ENCODE data around the gene PLS3. TPM values are rescaled to one million over a fixed set of nuclear protein-coding genes. Genes with fewer than 3 reads are reported as not detected.
"Not testable (repeated sequence)": the region's sequence is repeated elsewhere in the genome, so short reads cannot be mapped to it uniquely, and the experiment has no call there.

PLS3 gene
- total and polyA plus RNA-seq, 2 donors (not counting 3 experiments of a cell fraction or from before 2014, with no cell fraction given), result 120 to 329 TPM

- intact Hi-C loops (cut with micrococcal nuclease), result loop anchor here (2.0 kb wide), 1 partner anchor 80 kb away; no protein-coding TSS in a partner anchor
- CTCF ChIA-PET, result interaction anchor here (0.6 to 3.2 kb wide), 11 partner anchors 16 to 311 kb away, joined by 3 to 47 read pairs (median 4); no protein-coding TSS in a partner anchor
- no peaks in the 10 kb centered on the region for H4K20me1 ChIP-seq (replicated peaks; ENCODE audit: control insufficient read depth, extremely low read depth, insufficient read depth, low read length)
- H3K27me3 ChIP-seq (ENCODE audit: control insufficient read depth in 2 of 2, insufficient read depth in 2 of 2, low read length in 2 of 2), result no peaks in the 10 kb centered on the region
- FAIRE-seq, result no peak
- peaks cover 10% of the 10 kb centered on the region for H3K4me1 ChIP-seq (ENCODE audit: control insufficient read depth, extremely low read depth, insufficient read depth, low read length)
- DNase-seq (ENCODE audit: low read depth, low spot score), result no peak
- peaks cover 6% of the 10 kb centered on the region for H3K79me2 ChIP-seq (ENCODE audit: control insufficient read depth, insufficient read depth, low read length)
- H3K9me3 ChIP-seq (replicated peaks; ENCODE audit: control insufficient read depth, insufficient read depth, low read length), result no peaks in the 10 kb centered on the region
- no peaks in the 10 kb centered on the region for H3K9me1 ChIP-seq (replicated peaks; ENCODE audit: control insufficient read depth, extremely low read depth, insufficient read depth, low read length)
- H3K4me2 ChIP-seq (ENCODE audit: insufficient read depth, low read length), result no peak overlapping the region
- TF ChIP-seq GATA2 (IDR thresholded peaks at IDR 0.05; ENCODE audit: insufficient read depth, insufficient read length, low read depth, low read length) (no peak), MYC (IDR thresholded peaks at IDR 0.05; ENCODE audit: low read depth, low read length) (no peak)
- no peak overlapping the region for H2AFZ ChIP-seq (ENCODE audit: low read depth, low read length)
- POLR2A ChIA-PET, result no interaction called here
- H3K27ac ChIP-seq (ENCODE audit: insufficient read depth, low read depth, low read length), result no peak overlapping the region
- H3K36me3 ChIP-seq (ENCODE audit: control insufficient read depth in 2 of 2, extremely low read depth in 1 of 2, insufficient read depth in 2 of 2, low read length in 2 of 2), result peaks cover 6 to 17% of the 10 kb centered on the region in 2 experiments
- no peak overlapping the region for H3K9ac ChIP-seq (replicated peaks; ENCODE audit: extremely low read depth, insufficient read depth, low read length)
- H3K4me3 ChIP-seq (replicated peaks in 1 of 3; ENCODE audit: insufficient read depth in 1 of 3, low read depth in 1 of 3, low read length in 3 of 3), result no peak overlapping the region
- dilution Hi-C loops (cut with MboI; ENCODE audit: extremely low pct_ligation_motif_present, low sequenced_read_pairs), result no loop called here
- BruUV-seq (replicated peaks), result no TSS peak
These were observed 81.3 kb downstream of the PLS3 start for GRCh38 chrX:115642311-115642710.

- FAIRE-seq (peak; percentile 68), DNase-seq (ENCODE audit: low read depth, low spot score) (peak; percentile 69)
- dilution Hi-C loops (cut with MboI; ENCODE audit: extremely low pct_ligation_motif_present, low sequenced_read_pairs), result no loop called here
- no peak overlapping the region for H2AFZ ChIP-seq (ENCODE audit: low read depth, low read length)
- peaks cover 6 to 15% of the 10 kb centered on the region in 2 experiments for H3K36me3 ChIP-seq (ENCODE audit: control insufficient read depth in 2 of 2, extremely low read depth in 1 of 2, insufficient read depth in 2 of 2, low read length in 2 of 2)
- H3K4me1 ChIP-seq (ENCODE audit: control insufficient read depth, extremely low read depth, insufficient read depth, low read length), result peaks cover 10% of the 10 kb centered on the region
- no TSS peak for BruUV-seq (replicated peaks)
- H3K27ac ChIP-seq (ENCODE audit: insufficient read depth, low read depth, low read length), result no peak overlapping the region
- ChIA-PET POLR2A (no interaction called here), CTCF (interaction anchor here (0.6 to 3.2 kb wide), 12 partner anchors 14 to 312 kb away, joined by 3 to 47 read pairs (median 4); no protein-coding TSS in a partner anchor)
- no peaks in the 10 kb centered on the region for H4K20me1 ChIP-seq (replicated peaks; ENCODE audit: control insufficient read depth, extremely low read depth, insufficient read depth, low read length)
- H3K9me3 ChIP-seq (replicated peaks; ENCODE audit: control insufficient read depth, insufficient read depth, low read length), result no peaks in the 10 kb centered on the region
- no peak overlapping the region for H3K4me3 ChIP-seq (replicated peaks in 1 of 3; ENCODE audit: insufficient read depth in 1 of 3, low read depth in 1 of 3, low read length in 3 of 3)
- peaks cover 6% of the 10 kb centered on the region for H3K79me2 ChIP-seq (ENCODE audit: control insufficient read depth, insufficient read depth, low read length)
- H3K4me2 ChIP-seq (ENCODE audit: insufficient read depth, low read length), result no peak overlapping the region
- intact Hi-C loops (cut with micrococcal nuclease), result loop anchor here (1.0 to 2.0 kb wide), 2 partner anchors 80 to 313 kb away; no protein-coding TSS in a partner anchor
- no peaks in the 10 kb centered on the region for H3K27me3 ChIP-seq (ENCODE audit: control insufficient read depth in 2 of 2, insufficient read depth in 2 of 2, low read length in 2 of 2)
- H3K9me1 ChIP-seq (replicated peaks; ENCODE audit: control insufficient read depth, extremely low read depth, insufficient read depth, low read length), result no peaks in the 10 kb centered on the region
- H3K9ac ChIP-seq (replicated peaks; ENCODE audit: extremely low read depth, insufficient read depth, low read length), result no peak overlapping the region
- TF ChIP-seq CTCF (IDR thresholded peaks at IDR 0.05; ENCODE audit: extremely low read depth in 1 of 2, insufficient read depth in 1 of 2, low read depth in 1 of 2, low read length in 2 of 2) (peak; percentile 46 to 48), POLR2AphosphoS5 (IDR thresholded peaks at IDR 0.05; ENCODE audit: insufficient read depth, low read depth, low read length) (no peak), POLR2A (IDR thresholded peaks at IDR 0.05; ENCODE audit: low read depth, low read length) (no peak)
These were observed 82.0 kb downstream of the PLS3 start for GRCh38 chrX:115642895-115643530.

GRCh38 chrX:115644397-115644796, 83.4 kb downstream of the PLS3 start:
- POLR2A ChIA-PET; H3K79me2 ChIP-seq (ENCODE audit: control insufficient read depth, insufficient read depth, low read length); BruUV-seq (replicated peaks); H3K9me3 ChIP-seq (replicated peaks; ENCODE audit: control insufficient read depth, insufficient read depth, low read length); H3K27me3 ChIP-seq (ENCODE audit: control insufficient read depth in 2 of 2, insufficient read depth in 2 of 2, low read length in 2 of 2); H3K4me1 ChIP-seq (ENCODE audit: control insufficient read depth, extremely low read depth, insufficient read depth, low read length); FAIRE-seq; H3K9me1 ChIP-seq (replicated peaks; ENCODE audit: control insufficient read depth, extremely low read depth, insufficient read depth, low read length); H3K4me2 ChIP-seq (ENCODE audit: insufficient read depth, low read length); H3K27ac ChIP-seq (ENCODE audit: insufficient read depth, low read depth, low read length); H3K4me3 ChIP-seq (replicated peaks in 1 of 3; ENCODE audit: insufficient read depth in 1 of 3, low read depth in 1 of 3, low read length in 3 of 3); DNase-seq (ENCODE audit: low read depth, low spot score); H4K20me1 ChIP-seq (replicated peaks; ENCODE audit: control insufficient read depth, extremely low read depth, insufficient read depth, low read length); intact Hi-C loops (cut with micrococcal nuclease); H3K9ac ChIP-seq (replicated peaks; ENCODE audit: extremely low read depth, insufficient read depth, low read length); dilution Hi-C loops (cut with MboI; ENCODE audit: extremely low pct_ligation_motif_present, low sequenced_read_pairs); H2AFZ ChIP-seq (ENCODE audit: low read depth, low read length): not testable (repeated sequence)
- CTCF ChIA-PET, result interaction anchor here (2.1 kb wide), 1 partner anchor 18 kb away, joined by 5 read pairs; no protein-coding TSS in a partner anchor
- peaks cover 6 to 15% of the 10 kb centered on the region in 2 experiments for H3K36me3 ChIP-seq (ENCODE audit: control insufficient read depth in 2 of 2, extremely low read depth in 1 of 2, insufficient read depth in 2 of 2, low read length in 2 of 2)
